HCT116 (cell line): ENCODE measurements around the gene ZNF862.

ENCODE experiments used
- ATF3 ChIP-seq: IDR thresholded peaks from 2 replicates; pipeline ENCODE4 v1.6.1; 2012
- CTCF ChIP-seq, 3 experiments: fragments of 200-600 bp in 1 of 3; sonication (generic) in 1 of 3; IDR thresholded peaks in 2 of 3; conservative IDR thresholded peaks in 1 of 3; 2 replicates each; pipeline ENCODE4 v1.5.1; 2012 to 2017; ENCODE audit warnings: low read depth in 2 of 3, low read length in 2 of 3, antibody characterized with exemption in 1 of 3, borderline replicate concordance in 1 of 3, control low read depth in 1 of 3, mild to moderate bottlenecking in 1 of 3, mixed read lengths in 1 of 3, mixed run types in 1 of 3, moderate library complexity in 1 of 3; ENCODE audit not compliant: insufficient read depth in 1 of 3
- EGR1 ChIP-seq: IDR thresholded peaks from 2 replicates; pipeline ENCODE4 v1.6.1; 2012; ENCODE audit warnings: low read depth
- ELF1 ChIP-seq: IDR thresholded peaks from 2 replicates; pipeline ENCODE4 v1.6.1; 2012; ENCODE audit warnings: low read depth, borderline replicate concordance
- EZH2 ChIP-seq: fragments of 200-600 bp; sonication (generic); IDR thresholded peaks from 2 replicates; pipeline ENCODE4 v1.6.1; 2017; ENCODE audit warnings: antibody characterized with exemption, mixed run types
- JUND ChIP-seq: IDR thresholded peaks from 2 replicates; pipeline ENCODE4 v1.6.1; 2012
- POLR2A ChIP-seq: IDR thresholded peaks from 2 replicates; pipeline ENCODE4 v1.7.0; 2011; ENCODE audit warnings: borderline replicate concordance; ENCODE audit not compliant: insufficient read depth, insufficient read length; ENCODE audit errors: extremely low read depth
- POLR2AphosphoS5 ChIP-seq: IDR thresholded peaks from 2 replicates; pipeline ENCODE4 v1.6.1; 2011; ENCODE audit warnings: mild to moderate bottlenecking, low read depth, low read length, moderate library complexity
- SIN3A ChIP-seq: IDR thresholded peaks from 2 replicates; pipeline ENCODE4 v1.6.1; 2012; ENCODE audit warnings: low read depth
- SP1 ChIP-seq: IDR thresholded peaks from 2 replicates; pipeline ENCODE4 v1.6.1; 2012; ENCODE audit warnings: low read depth
- TCF7L2 ChIP-seq: IDR thresholded peaks from 2 replicates; pipeline ENCODE4 v1.7.0; 2011; ENCODE audit warnings: borderline replicate concordance, inconsistent platforms; ENCODE audit not compliant: insufficient read depth, insufficient read length; ENCODE audit errors: extremely low read depth
- YY1 ChIP-seq: IDR thresholded peaks from 2 replicates; pipeline ENCODE4 v1.6.1; 2011; ENCODE audit warnings: low read length, low read depth, moderate library complexity, mild to moderate bottlenecking; ENCODE audit not compliant: insufficient replicate concordance; ENCODE audit errors: extremely low read depth
- ZBTB33 ChIP-seq: IDR thresholded peaks from 2 replicates; pipeline ENCODE4 v1.6.1; 2011; ENCODE audit warnings: mild to moderate bottlenecking, low read length, moderate library complexity; ENCODE audit not compliant: insufficient replicate concordance; ENCODE audit errors: extremely low read depth
- ZNF274 ChIP-seq: fragments of 200-500 bp; sonication (Bioruptor generic); IDR thresholded peaks from 2 replicates; pipeline ENCODE4 v1.6.1; 2014; ENCODE audit warnings: mild to moderate bottlenecking, low read depth, low read length, inconsistent platforms

- no peak for TF ChIP-seq EZH2
- no peak for TF ChIP-seq YY1
- no peak for TF ChIP-seq CTCF (IDR thresholded peaks at IDR 0.05 in 2 of 3, conservative IDR thresholded peaks at IDR 0.05 in 1 of 3; ENCODE audit: borderline replicate concordance in 1 of 3, insufficient read depth in 1 of 3, low read depth in 2 of 3, low read length in 2 of 3)
- no peak for TF ChIP-seq JUND
- no peak for TF ChIP-seq ATF3
- TF ChIP-seq POLR2A = no peak
- no peak for TF ChIP-seq POLR2AphosphoS5
- TF ChIP-seq SIN3A = no peak
- no peak for TF ChIP-seq SP1
- TF ChIP-seq EGR1 = no peak
- TF ChIP-seq ZNF274 = no peak
- no peak for TF ChIP-seq ELF1
- TF ChIP-seq ZBTB33 = no peak
- no peak for TF ChIP-seq TCF7L2
Observed at GRCh38 chr7:149820622-149821190, 17.5 kb upstream of the ZNF862 start.
